CD4-positive, alpha-beta T cell (primary cell): ENCODE measurements around the gene RAB32. TPM values are rescaled to one million over a fixed set of nuclear protein-coding genes. Genes with fewer than 3 reads are reported as not detected.

Experiments
- ATAC-seq: fragments of 200-7000 bp; cut with Tn5 transposase; one replicate; pipeline ENCODE4 v1.10.0; 2022; ENCODE audit warnings: mild to moderate bottlenecking; ENCODE audit not compliant: poor library complexity
- CTCF ChIA-PET: fragments of 350-600 bp; sonication (Branson Sonifier 250); formaldehyde crosslinking; loops from one replicate; lab custom pipeline; 2021; ENCODE audit warnings: antibody characterized with exemption, inconsistent platforms; lab: Charles Lee
- POLR2A ChIA-PET: fragments of 350-600 bp; sonication (Branson Sonifier 250); formaldehyde crosslinking; loops from one replicate; lab custom pipeline; 2021; ENCODE audit warnings: antibody characterized with exemption, inconsistent platforms; lab: Charles Lee
- DNase-seq, 14 experiments: peaks; one replicate each; pipeline ENCODE4 v3.0.0-alpha.2; 2013 to 2020; ENCODE audit warnings: mixed read lengths in 2 of 14
- H3K27ac ChIP-seq, 2 donors: one replicate each; pipeline versions ENCODE4 v1.5.1 to v1.7.0; 2013; ENCODE audit warnings: low read length in 2 of 2, low read depth in 1 of 2, mild to moderate bottlenecking in 1 of 2
- H3K27me3 ChIP-seq, 2 experiments: 1 replicate in 1 of 2; 2 replicates in 1 of 2; pipeline versions ENCODE4 v1.6.1 to v1.7.0; 2013; ENCODE audit warnings: low read length in 2 of 2, control low read depth in 1 of 2, mild to moderate bottlenecking in 1 of 2, moderate library complexity in 1 of 2; ENCODE audit not compliant: insufficient read depth in 2 of 2, control insufficient read depth in 1 of 2
- H3K36me3 ChIP-seq: one replicate; pipeline ENCODE4 v1.6.1; 2013; ENCODE audit warnings: low read length, control low read depth; ENCODE audit not compliant: insufficient read depth
- H3K4me1 ChIP-seq: one replicate; pipeline ENCODE4 v1.6.1; 2013; ENCODE audit warnings: low read length, control low read depth; ENCODE audit not compliant: insufficient read depth
- H3K4me3 ChIP-seq: one replicate; pipeline ENCODE4 v1.5.1; 2013; ENCODE audit warnings: mild to moderate bottlenecking, low read length, moderate library complexity
- H3K9me3 ChIP-seq, 2 experiments: 1 replicate in 1 of 2; 2 replicates in 1 of 2; pipeline versions ENCODE4 v1.6.1 to v1.7.0; 2013; ENCODE audit warnings: low read length in 2 of 2, mild to moderate bottlenecking in 2 of 2, control low read depth in 1 of 2, moderate library complexity in 1 of 2; ENCODE audit not compliant: control insufficient read depth in 1 of 2, insufficient read depth in 1 of 2
- H3K27ac Mint-ChIP-seq: one replicate; pipeline ENCODE4 v1.8.0; 2020; ENCODE audit warnings: mixed read lengths
- H3K27me3 Mint-ChIP-seq: one replicate; pipeline ENCODE4 v1.8.0; 2021; ENCODE audit warnings: mixed read lengths
- H3K36me3 Mint-ChIP-seq: one replicate; pipeline ENCODE4 v1.8.0; 2021; ENCODE audit warnings: low read depth, mixed read lengths
- H3K4me1 Mint-ChIP-seq: one replicate; pipeline ENCODE4 v1.8.0; 2021; ENCODE audit warnings: low read depth, mixed read lengths
- H3K4me3 Mint-ChIP-seq: one replicate; pipeline ENCODE4 v1.8.0; 2020; ENCODE audit warnings: mild to moderate bottlenecking, mixed read lengths
- H3K9me3 Mint-ChIP-seq: one replicate; pipeline ENCODE4 v1.8.0; 2020; ENCODE audit warnings: mixed read lengths
- CTCF ChIP-seq: fragments of 200-600 bp; IDR thresholded peaks from one replicate; pipeline ENCODE4 v1.8.0; 2022; ENCODE audit warnings: antibody characterized with exemption, mild to moderate bottlenecking
- intact Hi-C, 2 experiments: fragments of 100-400 bp; cut with DNase I in 1 of 2; cut with micrococcal nuclease in 1 of 2; formaldehyde crosslinking; loops; one replicate each; pipeline versions ENCODE4 v1.15.1 to v1.9.0; 2023 to 2025; cut with DNase I, micrococcal nuclease
- total RNA-seq, 174 experiments: library from RNA in 2 of 174; stranded (reverse) in 2 of 174; gene quantifications; one replicate each; pipeline ENCODE4 v1.2.3 and lab custom pipeline; 2021 to 2026

Gene RAB32
- total RNA-seq, 2 experiments from 2014 or later: 0.44 to 0.47 TPM

- DNase-seq: no peak
- H3K27ac Mint-ChIP-seq: no peak overlapping the region
Measured at GRCh38 chr6:146601352-146601751, 57.7 kb downstream of the RAB32 start.

GRCh38 chr6:146602526-146602925, 58.9 kb downstream of the RAB32 start:
- CTCF ChIA-PET: no interaction called here
- Mint-ChIP-seq H3K36me3 (no peaks in the 10 kb centered on the region), H3K9me3 (no peaks in the 10 kb centered on the region), H3K27ac (no peak overlapping the region), H3K4me1 (peaks cover 6% of the 10 kb centered on the region), H3K27me3 (peaks cover 19% of the 10 kb centered on the region), H3K4me3 (no peak overlapping the region)
- peaks cover 0 to 3% of the 10 kb centered on the region in 2 experiments for H3K9me3 ChIP-seq
- no peaks in the 10 kb centered on the region for H3K36me3 ChIP-seq
- peaks cover 3% of the 10 kb centered on the region for H3K4me1 ChIP-seq
- intact Hi-C loops: no loop called here
- no peak for DNase-seq
- TF ChIP-seq CTCF: no peak
- ATAC-seq: no peak
- no peak overlapping the region for H3K27ac ChIP-seq
- POLR2A ChIA-PET: no interaction called here
- peaks cover 0 to 5% of the 10 kb centered on the region in 2 experiments for H3K27me3 ChIP-seq
- no peak overlapping the region for H3K4me3 ChIP-seq

More at GRCh38 chr6:146601352-146601751, 57.7 kb downstream of the RAB32 start:
- no peaks in the 10 kb centered on the region for H3K9me3 Mint-ChIP-seq
- ChIA-PET CTCF (no interaction called here), POLR2A (no interaction called here)
- H3K27ac ChIP-seq: no peak overlapping the region
- H3K36me3 ChIP-seq: no peaks in the 10 kb centered on the region
- intact Hi-C loops: no loop called here
- TF ChIP-seq CTCF: no peak
- H3K9me3 ChIP-seq: peaks cover 0 to 3% of the 10 kb centered on the region in 2 experiments
- H3K4me1 ChIP-seq: peaks cover 3% of the 10 kb centered on the region
- no peaks in the 10 kb centered on the region for H3K36me3 Mint-ChIP-seq
- H3K27me3 ChIP-seq: peaks cover 0 to 5% of the 10 kb centered on the region in 2 experiments
- H3K4me3 ChIP-seq: no peak overlapping the region
- H3K4me3 Mint-ChIP-seq: no peak overlapping the region
- ATAC-seq: no peak
- peaks cover 23% of the 10 kb centered on the region for H3K27me3 Mint-ChIP-seq
- peaks cover 6% of the 10 kb centered on the region for H3K4me1 Mint-ChIP-seq

Other genes with a start within 250 kb of the RAB32 start
- gene ADGB, start 55.1 kb downstream of the RAB32 start, total RNA-seq: not detected